ENCODE results near the gene SERPINI1. TPM values are rescaled to one million over a fixed set of nuclear protein-coding genes. Genes with fewer than 3 reads are reported as not detected.

The SERPINI1 gene
- total and polyA plus RNA-seq, 2 of the 8 experiments (the other 6 are each of a cell fraction or from before 2014, with no cell fraction given): 5.3 to 9.9 TPM

DNA sequence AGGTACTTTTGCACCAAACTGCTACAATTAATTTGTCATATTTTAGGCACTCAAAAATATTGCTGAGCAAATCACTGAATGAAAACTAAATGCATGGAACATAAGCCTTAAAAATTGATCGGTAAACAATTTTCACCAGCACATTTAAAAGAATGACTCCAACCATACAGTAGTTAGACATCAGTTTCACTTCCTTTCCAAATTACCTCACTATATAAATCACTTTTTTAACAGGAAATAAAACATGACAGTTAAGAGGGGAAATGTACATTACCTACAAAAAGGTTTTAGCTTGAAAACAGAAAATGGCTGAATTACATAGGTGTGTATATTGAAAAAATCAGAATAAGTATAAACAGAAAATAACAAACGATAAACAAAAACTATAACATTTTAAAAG, 108.4 kb downstream of the SERPINI1 start:
- H3K4ac ChIP-seq (replicated peaks; ENCODE audit: insufficient read length, low read depth, low read length): no peak overlapping the region
- no peak overlapping the region for H3K14ac ChIP-seq (ENCODE audit: insufficient read length)
- H2BK120ac ChIP-seq (replicated peaks; ENCODE audit: low read depth, low read length): no peak overlapping the region
- no peak overlapping the region for H3K23ac ChIP-seq (ENCODE audit: insufficient read length)
- DNase-seq (ENCODE audit: low read depth in 1 of 2, low spot score in 2 of 2) (no peak), FAIRE-seq (no peak)
- WGBS, 2 experiments (ENCODE audit: extremely low coverage in 1 of 2, insufficient coverage in 1 of 2, insufficient read length in 1 of 2, insufficient replicate concordance in 2 of 2, low coverage in 1 of 2, low lambda C conversion rate in 2 of 2, missing lambda C conversion rate in 1 of 2): 90% methylated on average over 2 of the region's 2 CpGs; no CpG with 5 or more reads in 1 of the 2 experiments
- H2BK15ac ChIP-seq (ENCODE audit: low read length): no peak overlapping the region
- no peaks in the 10 kb centered on the region for H3K27me3 ChIP-seq (replicated peaks in 1 of 4; ENCODE audit: control insufficient read depth in 3 of 4, extremely low read depth in 1 of 4, insufficient read depth in 3 of 4, low read length in 3 of 4)
- no peak overlapping the region for H2AFZ ChIP-seq (ENCODE audit: low read length)
- no peak overlapping the region for H4K91ac ChIP-seq (replicated peaks; ENCODE audit: insufficient read length, low read length)
- no peak overlapping the region for H2BK5ac ChIP-seq (ENCODE audit: low read depth, low read length)
- H3K4me2 ChIP-seq (ENCODE audit: insufficient read depth in 1 of 2, low read depth in 2 of 2, low read length in 2 of 2): no peak overlapping the region
- no peak overlapping the region for H3K56ac ChIP-seq (replicated peaks; ENCODE audit: insufficient read length, low read depth, low read length)
- H3K79me2 ChIP-seq (ENCODE audit: control insufficient read depth in 1 of 2, insufficient read depth in 2 of 2, low read length in 2 of 2): no peaks in the 10 kb centered on the region
- ChIA-PET CTCF (ENCODE audit: partially characterized antibody) (interaction anchor here (0.5 kb wide), 1 partner anchor 369 kb away, joined by 3 read pairs; no protein-coding TSS in a partner anchor), POLR2A (ENCODE audit: partially characterized antibody) (no interaction called here)
- H3K23me2 ChIP-seq (ENCODE audit: low read depth, low read length): no peaks in the 10 kb centered on the region
- no peaks in the 10 kb centered on the region for H3K79me1 ChIP-seq (ENCODE audit: low read depth, low read length)
- no peak overlapping the region for H4K8ac ChIP-seq (ENCODE audit: extremely low read depth, insufficient read depth, low read length)
- no peaks in the 10 kb centered on the region for H3K4me1 ChIP-seq (replicated peaks in 1 of 4; ENCODE audit: control insufficient read depth in 3 of 4, insufficient read depth in 4 of 4, low read length in 3 of 4)
- no peaks in the 10 kb centered on the region for H4K20me1 ChIP-seq (replicated peaks in 1 of 2; ENCODE audit: control insufficient read depth in 1 of 2, insufficient read depth in 2 of 2, low read length in 2 of 2)
- no peak overlapping the region for H3K27ac ChIP-seq (ENCODE audit: low read depth, low read length)
- H3K18ac ChIP-seq (ENCODE audit: extremely low read depth, low read length): no peak overlapping the region
- H4K5ac ChIP-seq (ENCODE audit: insufficient read length, low read depth, low read length): no peak overlapping the region
- H3K9ac ChIP-seq (replicated peaks in 1 of 4; ENCODE audit: extremely low read depth in 1 of 4, low read depth in 3 of 4, low read length in 3 of 4): no peak overlapping the region
- H3K9me3 ChIP-seq (ENCODE audit: insufficient read depth in 2 of 2, low read depth in 1 of 2, low read length in 1 of 2): no peaks in the 10 kb centered on the region
- no peaks in the 10 kb centered on the region for H3K36me3 ChIP-seq (ENCODE audit: control insufficient read depth in 2 of 4, insufficient read depth in 4 of 4, low read length in 3 of 4)
- no peak overlapping the region for H2BK20ac ChIP-seq (ENCODE audit: low read length)
- no peak for TF ChIP-seq KDM1A (IDR thresholded peaks at IDR 0.05; ENCODE audit: borderline replicate concordance, low read length)
- TF ChIP-seq YY1 (IDR thresholded peaks at IDR 0.05; ENCODE audit: low read depth, low read length): no peak
- TF ChIP-seq PHF8 (conservative IDR thresholded peaks at IDR 0.05; ENCODE audit: low read depth, low read length): no peak
- no peak for TF ChIP-seq RFX5 (IDR thresholded peaks at IDR 0.05; ENCODE audit: borderline replicate concordance, low read depth, low read length)
- TF ChIP-seq CHD1 (IDR thresholded peaks at IDR 0.05; ENCODE audit: low read depth, low read length): no peak
- TF ChIP-seq CHD2 (IDR thresholded peaks at IDR 0.05; ENCODE audit: low read length): no peak
- no peak for TF ChIP-seq ZNF274 (IDR thresholded peaks at IDR 0.05; ENCODE audit: borderline replicate concordance, extremely low read depth, low read length)
- TF ChIP-seq, protein P1, sequence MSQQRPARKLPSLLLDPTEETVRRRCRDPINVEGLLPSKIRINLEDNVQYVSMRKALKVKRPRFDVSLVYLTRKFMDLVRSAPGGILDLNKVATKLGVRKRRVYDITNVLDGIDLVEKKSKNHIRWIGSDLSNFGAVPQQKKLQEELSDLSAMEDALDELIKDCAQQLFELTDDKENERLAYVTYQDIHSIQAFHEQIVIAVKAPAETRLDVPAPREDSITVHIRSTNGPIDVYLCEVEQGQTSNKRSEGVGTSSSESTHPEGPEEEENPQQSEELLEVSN (IDR thresholded peaks at IDR 0.05): no peak
- no peak for TF ChIP-seq RXRA (IDR thresholded peaks at IDR 0.05; ENCODE audit: insufficient read depth, low read depth, low read length)
- no peak overlapping the region for H2BK12ac ChIP-seq (ENCODE audit: low read depth, low read length)
- no peak overlapping the region for H3K4me3 ChIP-seq (ENCODE audit: extremely low read depth in 1 of 4, insufficient read depth in 2 of 4, low read depth in 3 of 4, low read length in 4 of 4)
- no peak overlapping the region for H2AK5ac ChIP-seq (ENCODE audit: low read depth, low read length)

All from H1 (cell line).